NCI-H1417 treated with DMSO at 0.1 percent for 48 hours (cell line): ENCODE data around the gene NINL.
"Not testable (repeated sequence)": the region's sequence is repeated elsewhere in the genome, so short reads cannot be mapped to it uniquely, and the experiment has no call there.

ENCODE experiments used
- DNase-seq: peaks from one replicate; lab custom pipeline; 2025; lab: John Stamatoyannopoulos, UW

Gene NINL

DNA sequence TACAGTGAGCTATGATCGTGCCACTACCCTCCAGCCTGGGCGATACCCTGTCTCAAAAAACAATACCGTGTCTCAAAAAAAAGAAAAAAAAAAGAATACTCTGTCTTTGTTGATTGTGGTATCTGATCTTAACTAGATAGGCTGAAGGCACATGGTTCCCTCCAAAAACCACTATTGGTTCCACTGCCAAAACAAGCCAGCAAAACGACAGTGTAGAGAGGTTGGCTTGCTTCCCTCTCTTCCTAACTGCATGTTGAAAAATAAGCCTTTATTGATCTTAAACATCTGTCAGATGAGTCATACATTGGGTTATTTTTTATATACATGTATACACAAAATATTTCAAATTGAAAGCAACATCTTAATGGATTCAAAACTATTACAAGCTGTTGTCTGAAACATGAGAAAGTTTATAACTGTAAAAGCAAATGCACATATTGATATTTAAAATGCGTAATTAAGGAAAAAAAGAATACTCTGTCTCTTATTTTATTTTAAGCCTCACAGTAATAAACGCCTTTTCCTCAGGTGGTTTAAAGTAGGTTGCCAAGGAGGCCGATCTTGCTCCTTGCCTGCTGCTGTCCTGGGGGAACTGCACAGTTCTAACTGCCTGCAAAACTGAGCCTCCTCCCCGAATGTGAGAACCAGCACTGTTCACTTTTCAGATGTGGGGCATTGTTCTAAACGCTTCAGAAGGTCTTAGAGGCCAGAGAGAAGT lies 7.0 kb upstream of the NINL start:
- no peak for DNase-seq

DNA sequence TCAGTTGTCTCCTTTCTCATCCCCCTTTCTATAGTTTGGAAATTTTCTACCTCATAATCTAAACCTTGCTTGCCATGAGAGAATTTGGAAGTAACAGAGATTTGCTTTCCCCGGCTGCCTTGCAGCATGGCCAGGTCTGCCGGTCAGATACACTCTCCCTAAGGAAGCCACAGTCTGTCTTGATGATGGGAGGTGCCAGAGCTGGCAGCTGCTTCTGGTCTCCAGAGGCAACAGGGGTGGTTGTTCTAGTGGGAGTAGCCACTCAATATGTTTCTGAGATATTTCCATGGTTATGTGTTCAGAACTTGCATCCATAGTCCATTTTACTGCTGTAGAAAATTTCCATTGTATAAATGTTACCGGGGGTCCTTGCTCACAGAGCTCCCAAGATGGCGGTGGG lies 5.4 kb upstream of the NINL start:
- not testable (repeated sequence) for DNase-seq

DNA sequence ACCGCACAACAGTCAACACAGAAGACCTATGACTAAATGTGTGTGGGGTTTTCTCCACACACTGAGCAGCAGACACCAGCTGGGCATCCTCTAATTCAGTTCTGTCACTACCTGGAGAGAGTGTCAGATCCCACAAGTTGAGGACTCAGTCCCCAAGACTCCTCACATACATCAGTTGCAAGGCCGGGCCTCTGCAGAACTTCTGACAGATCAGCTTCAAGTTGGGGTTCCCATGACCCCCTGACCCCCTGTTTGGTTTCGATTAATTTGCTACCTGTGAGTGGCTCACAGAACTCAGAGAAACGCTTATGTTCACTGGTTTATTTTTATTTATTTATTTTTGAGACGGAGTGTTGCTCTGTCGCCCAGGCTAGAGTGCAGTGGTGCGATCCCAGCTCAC lies 3.2 kb upstream of the NINL start:
- no peak for DNase-seq

DNA sequence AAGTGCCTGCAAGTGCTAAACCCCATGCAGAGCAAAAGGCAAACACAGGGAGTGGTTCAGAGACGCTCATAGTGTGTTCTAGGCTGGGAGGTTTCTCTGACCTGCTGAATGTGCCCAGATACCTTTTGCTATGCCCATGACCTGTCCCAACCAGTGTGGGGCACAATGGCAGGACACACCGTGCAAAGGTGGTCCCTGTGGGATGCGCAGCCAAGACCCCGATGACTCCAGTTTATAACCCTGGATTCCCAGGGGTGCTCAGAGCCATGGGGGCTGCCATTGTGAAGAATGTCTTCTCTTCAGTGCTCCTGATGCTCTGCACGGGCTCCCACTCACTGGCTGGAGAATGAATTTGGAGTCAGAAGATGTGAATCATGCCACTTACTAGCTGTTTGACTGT lies 2.2 kb upstream of the NINL start:
- DNase-seq, result no peak

DNA sequence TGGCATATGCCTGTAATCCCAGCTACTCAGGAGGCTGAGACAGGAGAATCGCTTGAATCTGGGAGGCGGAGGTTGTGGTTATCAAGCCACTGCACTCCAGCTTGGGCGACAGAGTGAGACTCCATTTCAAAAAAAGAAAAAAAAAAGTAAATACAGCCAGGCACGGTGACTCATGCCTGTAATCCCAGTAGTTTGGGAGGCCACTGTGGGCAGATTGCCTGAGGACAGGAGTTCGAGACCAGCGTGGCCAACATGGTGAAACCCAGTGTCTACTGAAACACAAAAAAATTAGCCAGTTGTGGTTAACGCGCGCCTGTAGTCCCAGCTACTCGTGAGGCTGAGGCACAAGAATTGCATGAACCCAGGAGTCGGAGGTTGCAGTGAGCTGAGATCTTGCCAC lies 1.5 kb upstream of the NINL start:
- DNase-seq, result no peak

DNA sequence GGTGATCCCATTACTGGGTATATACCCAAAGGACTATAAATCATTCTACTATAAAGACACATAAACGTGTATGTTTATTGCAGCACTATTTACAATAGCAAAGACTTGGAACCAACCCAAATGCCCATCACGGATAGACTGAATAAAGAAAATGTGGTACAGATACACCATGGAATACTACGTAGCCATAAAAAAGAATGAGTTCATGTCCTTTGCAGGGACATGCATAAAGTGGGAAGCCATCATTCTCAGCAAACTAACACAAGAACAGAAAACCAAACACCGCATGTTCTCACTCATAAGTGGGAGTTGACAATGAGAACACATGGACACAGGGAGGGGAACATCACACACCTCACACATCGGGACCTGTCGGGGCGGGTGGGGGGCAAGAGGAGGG lies 1.7 kb downstream of the NINL start:
- not testable (repeated sequence) for DNase-seq

DNA sequence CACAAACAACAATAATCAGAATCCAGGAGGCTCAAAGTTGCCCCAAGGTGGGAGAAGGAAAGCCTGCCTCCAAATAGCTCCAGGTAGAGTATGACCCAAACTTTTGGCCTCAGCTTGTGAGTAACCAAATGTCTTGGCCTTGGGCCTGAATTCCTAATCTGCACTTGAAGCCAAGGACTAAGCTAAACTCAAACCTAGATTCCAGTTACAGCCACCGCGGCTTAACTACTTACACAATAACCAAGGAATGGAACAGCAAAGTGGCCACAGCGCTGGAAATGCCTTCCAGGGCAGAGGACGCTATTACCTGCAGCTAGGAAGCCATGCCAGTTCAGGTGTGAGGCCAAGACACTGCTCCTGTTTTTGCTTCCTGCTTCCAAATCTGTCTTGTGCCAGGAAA lies 4.6 kb downstream of the NINL start:
- no peak for DNase-seq

DNA sequence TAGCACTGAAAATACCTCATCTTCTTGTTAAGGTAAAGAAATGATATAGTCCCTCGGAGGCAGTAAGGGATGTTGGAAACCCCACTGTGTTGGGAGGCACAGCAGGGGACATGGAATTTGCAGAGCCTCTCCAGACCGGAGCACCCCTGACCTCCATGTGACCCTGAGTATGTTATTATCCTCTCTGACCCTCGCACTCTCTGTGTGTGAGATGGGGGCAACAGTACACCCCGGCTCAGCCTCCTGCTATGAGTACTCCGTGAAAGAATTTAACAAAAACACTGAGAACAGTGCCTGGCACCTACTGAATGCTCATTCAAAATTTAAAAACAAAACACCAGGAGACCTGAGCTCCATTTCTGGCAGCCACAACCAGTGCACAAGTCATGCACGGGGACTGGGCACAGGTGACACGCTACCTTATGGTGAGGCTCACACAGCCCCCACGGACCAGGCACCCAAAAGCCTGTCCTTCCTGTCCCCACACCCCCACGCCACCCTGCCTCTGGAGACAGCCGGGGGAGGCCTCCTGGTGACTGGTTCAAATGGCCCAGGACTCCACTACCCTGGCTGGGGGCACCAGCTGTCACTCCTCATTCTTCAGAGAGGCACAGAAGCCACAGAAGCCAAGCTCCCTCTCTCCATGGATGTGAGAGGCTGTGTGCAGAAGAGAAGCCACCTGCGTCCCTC lies 6.1 kb downstream of the NINL start:
- no peak for DNase-seq

DNA sequence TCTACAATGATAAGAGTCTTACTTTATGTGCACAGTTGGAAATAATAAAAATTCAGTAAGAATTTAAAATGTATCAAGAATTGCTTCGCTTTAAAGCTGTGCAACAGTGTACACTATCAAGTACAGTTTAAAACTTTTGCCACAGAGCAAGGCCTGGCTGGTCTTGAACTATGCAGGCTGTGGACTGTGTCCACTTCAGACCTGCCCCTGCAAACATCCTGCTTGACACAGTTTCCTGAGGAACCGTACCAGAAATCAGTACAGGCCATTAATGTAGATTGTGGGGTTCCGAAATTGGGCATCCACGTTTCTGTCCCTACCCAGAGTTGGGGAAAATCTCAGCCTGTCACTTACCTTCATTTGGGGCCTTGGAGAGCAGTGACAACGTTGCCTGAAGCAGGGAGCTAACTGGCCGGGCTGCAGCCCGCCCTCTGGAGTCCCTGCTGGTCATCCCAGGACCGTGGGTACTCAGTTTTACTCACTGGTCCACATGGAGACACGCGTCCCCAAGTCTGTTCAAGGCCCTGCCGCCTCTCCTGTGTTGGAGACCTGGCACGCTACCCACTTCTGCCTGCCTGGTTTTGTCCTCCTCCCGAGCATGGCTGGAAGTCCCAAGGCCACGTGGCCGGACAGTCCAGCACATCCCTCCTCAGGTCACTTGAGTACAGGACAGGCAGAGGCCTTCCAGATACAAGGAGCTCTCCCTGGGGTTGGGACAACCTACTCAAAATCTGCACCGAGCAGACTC lies 8.4 kb downstream of the NINL start:
- DNase-seq, result no peak

DNA sequence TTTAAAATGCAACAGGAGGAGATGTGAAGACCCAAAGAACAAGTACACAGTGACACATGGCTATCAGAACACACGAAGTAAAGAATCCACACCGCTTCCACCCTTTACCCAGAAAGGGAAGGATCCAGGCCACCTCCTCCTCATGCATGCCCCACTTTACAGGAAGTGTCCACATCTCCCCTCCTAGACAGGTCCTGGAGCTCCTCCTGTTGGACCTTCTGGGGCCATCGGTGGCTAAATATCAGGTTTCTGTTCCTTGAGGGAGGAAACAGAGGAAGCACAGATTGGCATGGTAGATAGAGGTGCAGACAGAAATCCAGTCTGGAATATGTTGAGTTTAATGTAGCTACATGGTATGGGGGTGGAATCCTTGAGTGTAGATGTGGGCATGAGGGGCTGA lies 10.9 kb downstream of the NINL start:
- DNase-seq, result no peak

DNA sequence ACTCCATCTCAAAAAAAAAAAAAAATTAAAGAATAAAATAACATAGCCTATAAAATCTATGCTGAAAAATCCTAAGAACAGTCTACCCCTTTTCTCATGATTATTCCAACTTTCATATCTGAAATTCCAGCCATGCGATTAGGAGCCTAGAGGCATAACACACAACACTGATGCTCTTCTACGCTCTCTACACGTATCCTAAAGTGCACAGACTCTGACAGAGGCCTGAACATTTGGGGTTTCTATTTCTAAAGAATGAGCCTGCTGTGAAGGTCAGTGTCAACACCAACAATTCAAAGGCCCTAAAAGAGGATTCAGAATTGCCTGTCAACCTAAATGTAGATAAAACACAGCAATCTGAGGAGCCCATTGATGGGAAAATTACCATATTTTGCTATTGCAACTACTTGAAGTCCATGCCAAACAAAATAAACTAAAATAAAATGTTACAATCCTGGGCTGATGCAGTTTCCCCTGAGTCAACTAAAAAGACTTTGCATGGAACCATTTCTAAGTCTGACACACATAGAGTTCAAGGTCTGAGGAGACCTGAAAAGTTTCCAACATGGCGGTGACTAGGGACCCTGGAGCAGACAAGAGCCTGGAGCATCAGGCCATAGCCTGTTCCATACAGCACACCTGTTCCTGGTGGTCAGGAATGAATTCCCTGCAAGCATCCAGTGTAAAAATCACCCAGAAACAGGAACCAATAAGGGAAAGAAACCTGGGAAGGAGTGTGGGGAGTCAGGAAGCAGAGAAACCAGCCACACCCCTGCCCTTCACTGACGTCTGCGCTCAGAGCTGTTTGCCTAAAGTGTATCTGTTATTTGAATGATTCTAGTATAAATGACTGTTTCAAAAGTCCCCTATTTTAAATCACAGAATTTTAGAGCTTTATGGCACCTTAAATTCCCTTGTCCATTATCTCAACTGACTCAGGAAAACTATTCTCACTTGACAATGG lies 11.8 kb downstream of the NINL start:
- DNase-seq, result no peak

DNA sequence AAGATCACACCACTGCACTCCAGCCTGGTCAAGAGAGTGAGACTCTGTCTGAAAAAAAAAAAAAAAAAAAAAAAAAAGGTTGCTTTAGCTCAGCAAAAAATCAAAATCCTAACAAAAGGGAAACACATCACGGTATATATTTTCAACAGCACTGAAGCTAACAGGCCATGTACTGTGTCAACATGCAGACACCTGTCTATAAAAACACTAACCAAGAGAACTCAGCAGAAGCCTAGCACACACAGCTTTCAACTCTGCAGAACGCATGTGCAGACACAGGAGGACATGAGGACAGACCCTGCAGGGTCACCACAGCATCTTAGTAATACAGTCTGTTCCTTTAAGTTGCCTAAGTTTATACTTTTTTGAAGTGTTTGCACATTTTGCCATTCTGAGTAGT lies 13.5 kb downstream of the NINL start:
- no peak for DNase-seq

DNA sequence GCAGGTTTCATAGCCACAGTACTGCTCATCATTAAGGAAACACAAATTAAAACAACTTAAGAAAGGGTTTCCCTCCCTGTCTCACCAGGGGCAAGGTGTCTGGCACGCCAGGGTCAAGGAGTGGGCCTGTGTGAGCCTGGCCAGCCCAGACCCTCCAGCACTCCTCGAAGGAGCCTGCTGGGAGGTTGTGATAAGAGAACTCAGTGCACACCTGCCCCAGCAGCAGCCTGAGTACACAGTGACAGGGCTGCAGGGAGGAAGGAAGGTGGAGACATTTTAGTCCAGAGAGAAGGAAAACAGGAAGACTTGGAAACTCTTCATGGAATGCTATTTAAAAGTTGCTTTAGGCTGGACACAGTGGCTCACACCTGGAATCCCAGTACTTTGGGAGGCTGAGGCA lies 14.1 kb downstream of the NINL start:
- no peak for DNase-seq

DNA sequence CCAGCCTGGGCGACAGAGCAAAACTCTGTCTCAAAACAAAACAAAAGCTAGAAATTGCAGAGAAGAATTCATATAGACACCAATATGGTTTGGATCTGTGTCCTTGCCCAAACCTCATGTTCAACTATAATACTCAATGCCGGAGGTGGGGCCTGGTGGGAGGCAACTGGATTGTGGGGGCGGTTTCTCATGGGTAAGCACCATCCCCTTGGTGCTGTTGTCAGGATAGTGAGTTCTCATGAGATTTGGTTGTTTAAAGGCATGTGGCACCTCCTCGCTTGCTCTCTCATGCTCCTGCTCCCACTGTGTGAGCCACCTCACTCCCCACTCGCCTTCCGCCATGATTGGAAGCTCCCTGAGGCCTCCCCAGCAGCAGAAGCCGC lies 15.2 kb downstream of the NINL start:
- no peak for DNase-seq

DNA sequence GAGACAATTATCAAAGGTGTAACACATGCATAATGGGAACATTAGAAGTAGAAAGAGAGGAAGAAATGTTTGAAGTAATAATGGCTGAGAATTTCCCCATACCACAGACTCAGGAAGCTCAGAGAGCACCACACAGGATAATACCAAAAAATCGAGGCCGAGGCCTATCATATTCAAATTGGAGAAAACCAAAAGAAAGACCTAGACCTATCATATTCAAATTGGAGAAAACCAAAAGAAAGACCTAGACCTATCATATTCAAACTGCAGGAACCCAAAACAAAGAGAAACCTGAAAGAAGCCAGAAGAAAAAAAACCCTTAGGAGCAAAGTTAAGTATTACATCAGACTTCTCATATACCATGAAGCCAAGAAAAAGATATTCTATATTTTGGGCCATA lies 18.0 kb downstream of the NINL start:
- DNase-seq, result no peak

DNA sequence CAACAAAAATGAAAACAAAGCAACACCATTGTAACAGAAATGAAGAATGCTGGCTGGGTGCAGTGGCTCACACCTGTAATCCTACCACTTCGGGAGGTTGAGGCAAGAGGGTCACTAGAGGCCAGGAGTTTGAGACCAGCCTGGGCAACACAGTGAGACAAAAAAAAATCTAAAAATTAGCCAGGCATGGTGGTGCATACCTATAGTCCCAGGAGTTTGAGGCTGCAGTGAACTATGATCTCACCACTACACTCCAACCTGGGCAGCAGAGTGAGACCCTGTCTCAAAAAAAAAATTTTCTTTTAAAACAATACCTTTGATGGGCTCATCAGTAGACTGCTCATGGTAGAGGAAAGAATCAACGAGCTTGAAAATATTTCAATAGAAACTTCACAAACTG lies 18.5 kb downstream of the NINL start:
- DNase-seq, result no peak

DNA sequence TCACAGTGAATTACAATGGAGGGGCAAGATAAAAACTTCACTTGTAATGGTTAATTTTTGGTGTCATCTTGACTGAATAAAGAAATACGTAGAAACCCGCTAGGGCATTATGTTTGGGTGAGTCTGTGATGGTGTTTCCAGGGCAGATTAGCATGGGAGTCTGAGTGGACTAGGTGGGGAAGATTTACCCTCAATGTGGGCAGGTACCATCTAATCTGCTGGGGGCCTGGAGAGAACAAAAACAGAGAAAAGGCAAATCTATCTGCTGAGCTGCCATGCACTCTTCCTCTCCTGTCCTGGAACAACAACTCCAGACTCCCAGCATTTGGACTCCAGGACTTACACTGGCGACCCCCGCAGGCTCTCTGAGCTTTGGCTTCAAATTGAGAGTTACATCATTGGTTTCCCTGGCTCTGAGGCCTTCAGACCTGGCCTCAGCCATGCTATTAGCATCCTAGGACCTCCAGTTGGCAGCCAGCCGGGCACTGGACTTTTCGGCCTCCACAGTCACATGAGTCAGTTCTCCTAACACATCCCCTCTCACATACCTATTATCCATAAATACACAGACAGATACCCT lies 19.7 kb downstream of the NINL start:
- DNase-seq, result no peak

DNA sequence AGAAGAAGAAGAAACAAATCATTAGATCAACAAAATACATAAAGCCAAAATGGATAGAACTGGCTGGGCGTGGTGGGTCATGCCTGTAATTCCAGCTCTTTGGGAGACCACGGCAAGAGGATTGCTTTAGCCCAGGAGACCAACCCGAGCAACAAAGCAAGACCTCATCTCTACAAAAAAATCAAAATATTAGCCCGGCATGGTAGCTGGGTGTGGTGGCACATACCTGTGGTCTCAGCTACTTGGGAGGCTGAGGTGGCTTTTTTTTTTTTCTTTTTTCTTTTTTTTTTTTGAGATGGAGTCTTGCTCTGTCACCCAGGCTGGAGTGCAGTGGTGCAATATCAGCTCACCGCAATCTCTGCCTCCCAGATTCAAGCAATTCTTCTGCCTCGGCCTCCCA lies 21.5 kb downstream of the NINL start:
- no peak for DNase-seq

DNA sequence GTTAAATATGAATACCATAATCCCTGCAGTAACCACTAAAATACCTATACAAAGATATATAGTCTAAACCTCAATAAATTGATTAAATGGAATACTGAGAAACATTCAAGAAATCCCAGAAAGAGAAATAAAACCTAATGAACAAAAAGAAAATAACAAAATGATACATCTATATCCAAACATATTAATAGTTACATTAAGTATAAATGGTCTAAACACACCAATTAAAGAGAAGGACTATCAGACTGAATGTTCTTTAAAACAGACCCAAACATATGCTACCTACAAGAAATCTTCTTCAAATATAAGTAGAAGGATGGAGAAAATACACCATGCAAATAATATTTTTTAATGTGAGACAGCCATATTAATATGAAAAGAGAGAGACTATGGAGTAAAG lies 22.0 kb downstream of the NINL start:
- DNase-seq, result no peak

DNA sequence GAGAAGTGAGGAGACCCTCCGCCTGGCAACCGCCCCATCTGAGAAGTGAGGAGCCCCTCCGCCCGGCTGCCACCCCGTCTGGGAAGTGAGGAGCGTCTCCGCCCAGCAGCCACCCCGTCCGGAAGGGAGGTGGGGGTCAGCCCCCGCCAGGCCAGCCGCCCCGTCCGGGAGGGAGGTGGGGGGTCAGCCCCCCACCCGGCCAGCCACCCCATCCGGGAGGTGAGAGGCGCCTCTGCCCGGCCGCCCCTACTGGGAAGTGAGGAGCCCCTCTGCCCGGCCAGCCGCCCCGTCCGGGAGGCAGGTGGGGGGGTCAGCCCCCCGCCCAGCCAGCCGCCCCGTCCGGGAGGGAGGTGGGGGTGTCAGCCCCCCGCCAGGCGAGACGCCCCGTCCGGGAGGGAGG lies 23.6 kb downstream of the NINL start:
- not testable (repeated sequence) for DNase-seq

DNA sequence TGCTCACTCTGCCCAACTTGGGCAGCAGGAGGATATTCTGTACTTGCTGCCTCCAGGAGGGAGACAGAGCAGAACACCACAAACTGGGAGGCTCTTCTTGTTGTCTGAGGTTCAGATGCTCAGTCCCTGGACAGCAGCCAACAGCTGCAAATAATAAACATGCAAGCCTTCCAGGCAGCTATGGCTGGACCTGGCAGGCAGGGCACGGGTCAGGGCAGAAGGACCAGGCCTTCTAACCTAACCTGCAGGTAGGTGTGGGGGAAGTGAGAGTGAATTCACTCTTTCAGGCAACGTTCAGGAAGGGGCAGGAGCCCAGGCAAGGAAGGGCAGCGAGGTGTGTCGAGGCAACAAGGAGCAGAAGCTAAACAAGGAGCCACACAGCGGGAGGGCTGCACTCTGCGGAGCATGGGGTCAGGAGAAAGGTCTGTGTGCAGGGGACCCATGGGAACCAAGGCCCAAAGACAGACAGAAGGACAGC lies 31.5 kb downstream of the NINL start:
- no peak for DNase-seq

DNA sequence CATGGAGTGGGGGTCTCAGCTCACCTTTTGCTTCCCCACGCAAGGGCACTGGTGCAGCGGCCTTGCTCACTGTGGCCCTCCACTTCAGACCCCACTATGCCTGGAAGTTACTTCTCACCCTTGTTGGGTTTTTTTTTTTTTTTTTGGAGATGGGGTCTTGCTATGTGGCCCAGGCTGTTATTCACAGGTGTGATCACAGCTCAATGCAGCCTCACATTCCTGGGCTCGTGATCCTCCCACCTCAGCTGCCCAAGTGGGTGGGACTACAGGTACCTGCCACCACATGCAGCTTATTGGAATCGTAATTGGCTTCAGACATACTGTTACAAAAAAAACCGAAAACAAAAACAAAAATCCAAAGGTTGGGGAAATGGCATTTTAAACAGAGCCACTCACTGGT lies 32.4 kb downstream of the NINL start:
- DNase-seq, result no peak
